ENCODE measurements around the gene LRRC23. TPM values are rescaled to one million over a fixed set of nuclear protein-coding genes. Genes with fewer than 3 reads are reported as not detected.

Gene LRRC23
- total RNA-seq, 4 donors from 2014 or later, result 8.3 to 12.9 (median 11.0) TPM

DNA sequence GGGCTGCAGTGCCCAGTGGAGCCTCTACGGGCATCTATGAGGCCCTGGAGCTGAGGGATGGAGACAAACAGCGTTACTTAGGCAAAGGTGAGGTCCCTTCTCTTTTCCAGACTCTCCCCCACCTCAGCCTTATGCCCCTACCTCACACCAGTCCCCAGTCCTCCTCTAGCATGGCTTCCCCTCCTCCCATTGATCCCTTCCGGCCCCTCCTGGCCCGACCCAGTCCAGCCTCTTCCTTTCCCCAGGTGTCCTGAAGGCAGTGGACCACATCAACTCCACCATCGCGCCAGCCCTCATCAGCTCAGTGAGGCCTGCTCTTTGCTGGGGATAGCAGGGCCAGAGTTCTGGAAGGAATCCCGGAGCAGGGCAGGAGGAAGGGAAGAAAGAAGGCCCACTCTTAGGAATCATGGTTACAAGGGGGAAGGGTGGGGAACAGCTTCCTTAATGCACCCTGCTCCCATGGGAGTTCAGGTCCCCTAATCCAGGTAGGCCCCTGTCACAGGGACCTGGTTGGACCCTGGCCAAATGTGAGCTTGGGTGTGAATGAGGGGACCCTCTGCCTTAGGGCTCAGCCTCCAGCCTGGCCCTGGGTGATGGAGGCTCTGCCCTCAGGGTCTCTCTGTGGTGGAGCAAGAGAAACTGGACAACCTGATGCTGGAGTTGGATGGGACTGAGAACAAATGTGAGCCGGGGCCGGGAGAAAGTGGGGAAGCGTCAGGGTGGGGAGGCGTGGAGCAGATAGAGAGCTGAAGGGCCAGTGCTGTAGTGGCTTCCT is 12.0 kb downstream of the LRRC23 start:
- 94% methylated on average over 11 of the region's 11 CpGs for WGBS
- DNase-seq (ENCODE audit: extremely low spot score), result no peak
- Histone ChIP-seq H3K27ac (replicated peaks in 1 of 4) (peak overlapping the region in 3 of 4 donors; percentile 9 to 87 (median 19)), H3K4me1 (peaks cover 9 to 29% (median 24%) of the 10 kb centered on the region in 4 donors), H3K27me3 (no peaks in the 10 kb centered on the region), H3K4me3 (no peak overlapping the region), H3K36me3 (peaks cover 0 to 55% (median 22%) of the 10 kb centered on the region in 4 donors), H3K9me3 (no peaks in the 10 kb centered on the region)
- intact Hi-C loops (cut with DNase I), result no loop called here
- no peak for TF ChIP-seq CTCF (IDR thresholded peaks at IDR 0.05)
- TF ChIP-seq POLR2A (IDR thresholded peaks at IDR 0.05; ENCODE audit: low read depth), result no peak
- TF ChIP-seq EP300 (IDR thresholded peaks at IDR 0.05), result no peak
- TF ChIP-seq POLR2AphosphoS5 (IDR thresholded peaks at IDR 0.05), result no peak

- WGBS, result 78% methylated on average over 14 of the region's 14 CpGs
- no peak for DNase-seq (ENCODE audit: extremely low spot score)
- intact Hi-C loops (cut with DNase I), result no loop called here
- Histone ChIP-seq H3K9me3 (no peaks in the 10 kb centered on the region), H3K27me3 (no peaks in the 10 kb centered on the region), H3K36me3 (peaks cover 0 to 66% (median 27%) of the 10 kb centered on the region in 4 donors), H3K4me1 (peaks cover 9 to 29% (median 24%) of the 10 kb centered on the region in 4 donors), H3K27ac (replicated peaks in 1 of 4) (peak overlapping the region in 1 of 4 donors; percentile 10), H3K4me3 (no peak overlapping the region)
- no peak for TF ChIP-seq EP300 (IDR thresholded peaks at IDR 0.05)
- TF ChIP-seq CTCF (IDR thresholded peaks at IDR 0.05), result no peak
- TF ChIP-seq POLR2AphosphoS5 (IDR thresholded peaks at IDR 0.05), result no peak
- no peak for TF ChIP-seq POLR2A (IDR thresholded peaks at IDR 0.05; ENCODE audit: low read depth)
Measured at GRCh38 chr12:6917491-6918231, 13.0 kb downstream of the LRRC23 start.

GRCh38 chr12:6919588-6919987 is 15.0 kb downstream of the LRRC23 start:
- WGBS, result 69% methylated on average over 7 of the region's 7 CpGs
- Histone ChIP-seq H3K36me3 (peaks cover 0 to 69% (median 28%) of the 10 kb centered on the region in 4 donors), H3K27ac (replicated peaks in 1 of 4) (no peak overlapping the region), H3K4me3 (no peak overlapping the region), H3K9me3 (no peaks in the 10 kb centered on the region), H3K4me1 (peaks cover 15 to 29% (median 25%) of the 10 kb centered on the region in 4 donors), H3K27me3 (no peaks in the 10 kb centered on the region)
- intact Hi-C loops (cut with DNase I), result no loop called here
- TF ChIP-seq EP300 (IDR thresholded peaks at IDR 0.05) (no peak), CTCF (IDR thresholded peaks at IDR 0.05) (no peak), POLR2AphosphoS5 (IDR thresholded peaks at IDR 0.05) (no peak), POLR2A (IDR thresholded peaks at IDR 0.05; ENCODE audit: low read depth) (no peak)
- DNase-seq (ENCODE audit: extremely low spot score), result no peak

GRCh38 chr12:6921539-6921938 is 16.9 kb downstream of the LRRC23 start:
- peaks cover 29 to 31% (median 30%) of the 10 kb centered on the region in 4 donors for H3K4me1 ChIP-seq
- TF ChIP-seq POLR2AphosphoS5 (IDR thresholded peaks at IDR 0.05) (no peak), CTCF (IDR thresholded peaks at IDR 0.05) (no peak), EP300 (IDR thresholded peaks at IDR 0.05) (no peak), POLR2A (IDR thresholded peaks at IDR 0.05; ENCODE audit: low read depth) (no peak)
- H3K9me3 ChIP-seq, result no peaks in the 10 kb centered on the region
- H3K27ac ChIP-seq (replicated peaks in 1 of 4), result no peak overlapping the region
- H3K27me3 ChIP-seq, result no peaks in the 10 kb centered on the region
- H3K36me3 ChIP-seq, result peaks cover 0 to 64% (median 25%) of the 10 kb centered on the region in 4 donors
- DNase-seq (ENCODE audit: extremely low spot score), result no peak
- intact Hi-C loops (cut with DNase I), result no loop called here
- no peak overlapping the region for H3K4me3 ChIP-seq
- WGBS, result 84% methylated on average over 7 of the region's 7 CpGs
